ENCODE measurements around the gene P2RX7.

P2RX7 gene

DNA sequence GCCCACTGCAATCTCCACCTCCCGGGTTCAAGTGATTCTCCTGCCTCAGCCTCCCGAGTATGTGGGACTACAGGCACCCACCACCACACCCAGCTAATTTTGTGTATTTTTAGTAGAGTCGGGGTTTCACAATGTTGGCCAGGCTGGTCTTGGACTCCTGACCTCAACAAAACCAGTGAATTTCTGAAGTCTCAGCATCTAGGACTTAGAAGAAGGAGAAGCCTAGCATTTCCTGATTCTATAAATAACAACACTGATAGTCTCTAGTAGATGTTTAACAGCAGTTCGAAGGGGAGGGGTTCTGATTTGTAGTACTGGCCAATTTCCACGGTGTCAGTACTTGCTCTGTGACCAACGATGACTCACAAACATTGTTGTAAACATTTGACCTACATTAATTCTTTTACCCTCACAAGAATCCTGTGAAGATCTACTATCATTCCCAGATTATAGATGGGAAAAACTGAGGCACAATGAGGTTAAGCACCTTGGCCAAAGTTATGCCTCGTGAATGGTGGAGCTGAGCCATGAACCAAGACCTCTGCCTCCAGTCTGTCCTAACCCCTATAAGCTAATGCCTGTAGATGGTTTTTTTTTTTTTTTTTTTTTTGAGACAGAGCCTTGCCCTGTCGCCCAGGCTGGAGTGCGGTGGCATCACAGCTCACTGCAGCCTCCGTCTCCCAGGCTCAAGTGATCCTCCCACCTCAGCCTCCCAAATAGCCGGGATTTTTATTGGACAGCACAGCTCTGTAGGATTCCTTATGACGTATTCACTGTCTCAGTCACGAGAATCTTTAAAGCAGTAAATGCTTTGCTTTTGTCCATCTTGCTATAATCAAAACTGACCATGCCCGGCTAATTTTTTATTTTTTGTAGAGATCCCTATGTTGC is 82.4 kb downstream of the P2RX7 start:
- H3K27ac ChIP-seq: no peak overlapping the region
- TF ChIP-seq, protein P1, sequence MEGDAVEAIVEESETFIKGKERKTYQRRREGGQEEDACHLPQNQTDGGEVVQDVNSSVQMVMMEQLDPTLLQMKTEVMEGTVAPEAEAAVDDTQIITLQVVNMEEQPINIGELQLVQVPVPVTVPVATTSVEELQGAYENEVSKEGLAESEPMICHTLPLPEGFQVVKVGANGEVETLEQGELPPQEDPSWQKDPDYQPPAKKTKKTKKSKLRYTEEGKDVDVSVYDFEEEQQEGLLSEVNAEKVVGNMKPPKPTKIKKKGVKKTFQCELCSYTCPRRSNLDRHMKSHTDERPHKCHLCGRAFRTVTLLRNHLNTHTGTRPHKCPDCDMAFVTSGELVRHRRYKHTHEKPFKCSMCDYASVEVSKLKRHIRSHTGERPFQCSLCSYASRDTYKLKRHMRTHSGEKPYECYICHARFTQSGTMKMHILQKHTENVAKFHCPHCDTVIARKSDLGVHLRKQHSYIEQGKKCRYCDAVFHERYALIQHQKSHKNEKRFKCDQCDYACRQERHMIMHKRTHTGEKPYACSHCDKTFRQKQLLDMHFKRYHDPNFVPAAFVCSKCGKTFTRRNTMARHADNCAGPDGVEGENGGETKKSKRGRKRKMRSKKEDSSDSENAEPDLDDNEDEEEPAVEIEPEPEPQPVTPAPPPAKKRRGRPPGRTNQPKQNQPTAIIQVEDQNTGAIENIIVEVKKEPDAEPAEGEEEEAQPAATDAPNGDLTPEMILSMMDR (IDR thresholded peaks at IDR 0.05): no peak
- no peaks in the 10 kb centered on the region for H3K27me3 ChIP-seq (ENCODE audit: control insufficient read depth, insufficient read depth, low read length)
- no peaks in the 10 kb centered on the region for H3K9me3 ChIP-seq (ENCODE audit: control insufficient read depth, low read length)
- no peaks in the 10 kb centered on the region for H3K79me2 ChIP-seq
- H3K4me1 ChIP-seq: peaks cover 4% of the 10 kb centered on the region
- no peak overlapping the region for H3K9ac ChIP-seq
- H3K36me3 ChIP-seq (ENCODE audit: control insufficient read depth, insufficient read depth, low read length): no peaks in the 10 kb centered on the region
- H2AFZ ChIP-seq: no peak overlapping the region
- H3K4me3 ChIP-seq (ENCODE audit: low read depth, low read length): no peak overlapping the region
- no peak overlapping the region for H3K4me2 ChIP-seq (ENCODE audit: low read length)

- H3K36me3 ChIP-seq (ENCODE audit: control insufficient read depth, insufficient read depth, low read length): no peaks in the 10 kb centered on the region
- H3K27me3 ChIP-seq (ENCODE audit: control insufficient read depth, insufficient read depth, low read length): no peaks in the 10 kb centered on the region
- H3K79me2 ChIP-seq: no peaks in the 10 kb centered on the region
- H3K4me2 ChIP-seq (ENCODE audit: low read length): no peak overlapping the region
- H3K9ac ChIP-seq: no peak overlapping the region
- no peak overlapping the region for H3K4me3 ChIP-seq (ENCODE audit: low read depth, low read length)
- TF ChIP-seq, protein P1 (IDR thresholded peaks at IDR 0.05): no peak
- H3K9me3 ChIP-seq (ENCODE audit: control insufficient read depth, low read length): no peaks in the 10 kb centered on the region
- H3K4me1 ChIP-seq: peaks cover 4% of the 10 kb centered on the region
- no peak overlapping the region for H3K27ac ChIP-seq
- H2AFZ ChIP-seq: no peak overlapping the region
These were observed 83.4 kb downstream of the P2RX7 start for GRCh38 chr12:121216102-121216501.

DNA sequence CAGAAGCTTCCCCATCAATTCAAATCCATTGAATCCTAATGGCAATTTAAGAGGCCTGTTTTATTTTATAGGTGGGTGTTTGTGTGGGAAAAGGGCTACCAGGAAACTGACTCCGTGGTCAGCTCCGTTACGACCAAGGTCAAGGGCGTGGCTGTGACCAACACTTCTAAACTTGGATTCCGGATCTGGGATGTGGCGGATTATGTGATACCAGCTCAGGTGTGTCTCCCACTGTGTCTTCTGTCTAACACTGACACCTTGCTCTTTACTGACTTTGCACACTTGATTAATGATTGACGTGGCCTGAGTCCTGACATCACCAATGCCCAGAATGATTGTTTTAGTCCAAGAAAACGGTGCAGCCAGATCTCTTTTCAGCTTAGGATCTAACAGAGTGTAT is 84.4 kb downstream of the P2RX7 start:
- H3K36me3 ChIP-seq (ENCODE audit: control insufficient read depth, insufficient read depth, low read length): no peaks in the 10 kb centered on the region
- H3K9me3 ChIP-seq (ENCODE audit: control insufficient read depth, low read length): no peaks in the 10 kb centered on the region
- no peaks in the 10 kb centered on the region for H3K79me2 ChIP-seq
- no peaks in the 10 kb centered on the region for H3K27me3 ChIP-seq (ENCODE audit: control insufficient read depth, insufficient read depth, low read length)
- TF ChIP-seq, protein P1 (IDR thresholded peaks at IDR 0.05): no peak
- no peak overlapping the region for H3K4me2 ChIP-seq (ENCODE audit: low read length)
- no peak overlapping the region for H2AFZ ChIP-seq
- peaks cover 4% of the 10 kb centered on the region for H3K4me1 ChIP-seq
- no peak overlapping the region for H3K9ac ChIP-seq
- no peak overlapping the region for H3K4me3 ChIP-seq (ENCODE audit: low read depth, low read length)
- no peak overlapping the region for H3K27ac ChIP-seq

- Histone ChIP-seq H3K4me2 (ENCODE audit: low read length) (no peak overlapping the region), H3K9me3 (ENCODE audit: control insufficient read depth, low read length) (no peaks in the 10 kb centered on the region), H3K36me3 (ENCODE audit: control insufficient read depth, insufficient read depth, low read length) (no peaks in the 10 kb centered on the region), H3K4me3 (ENCODE audit: low read depth, low read length) (no peak overlapping the region), H3K79me2 (no peaks in the 10 kb centered on the region), H3K4me1 (peaks cover 4% of the 10 kb centered on the region), H3K27ac (no peak overlapping the region), H2AFZ (no peak overlapping the region), H3K9ac (no peak overlapping the region), H3K27me3 (ENCODE audit: control insufficient read depth, insufficient read depth, low read length) (no peaks in the 10 kb centered on the region)
- TF ChIP-seq, protein P1 (IDR thresholded peaks at IDR 0.05): no peak
These were observed 85.1 kb downstream of the P2RX7 start for GRCh38 chr12:121217761-121218160.

Data from parathyroid adenoma (tissue), 2 donors.